ENCODE results near the gene ZNF664.
A peak's percentile ranks its signal among the peaks of the same experiment; 100 is the strongest.

Gene ZNF664

GRCh38 chr12:123960029-123960735 lies 12.8 kb upstream of the ZNF664 start:
- no peak for DNase-seq

GRCh38 chr12:123960856-123961255 lies 12.2 kb upstream of the ZNF664 start:
- DNase-seq = no peak

GRCh38 chr12:123961585-123962345 lies 11.2 kb upstream of the ZNF664 start:
- no peak for DNase-seq

GRCh38 chr12:123962513-123962912 lies 10.5 kb upstream of the ZNF664 start:
- no peak for DNase-seq

- no peak for DNase-seq
Observed at GRCh38 chr12:123963821-123964220, 9.2 kb upstream of the ZNF664 start.

- no peak for DNase-seq
Observed at GRCh38 chr12:123965382-123965781, 7.6 kb upstream of the ZNF664 start.

GRCh38 chr12:123966596-123966995 lies 6.4 kb upstream of the ZNF664 start:
- DNase-seq = peak; percentile 67

GRCh38 chr12:123967121-123967586 lies 5.9 kb upstream of the ZNF664 start:
- no peak for DNase-seq

GRCh38 chr12:123971449-123971769 lies 1.6 kb upstream of the ZNF664 start:
- DNase-seq = no peak

- peak; percentile 27 for DNase-seq
Observed at GRCh38 chr12:123971770-123972456, 1.1 kb upstream of the ZNF664 start.

- DNase-seq = no peak
Observed at GRCh38 chr12:123973552-123974341, 732 bp downstream of the ZNF664 start.

GRCh38 chr12:123976227-123976826 lies 3.3 kb downstream of the ZNF664 start:
- DNase-seq = no peak

GRCh38 chr12:123979566-123979965 lies 6.6 kb downstream of the ZNF664 start:
- no peak for DNase-seq

GRCh38 chr12:123982269-123982668 lies 9.3 kb downstream of the ZNF664 start:
- DNase-seq = no peak

GRCh38 chr12:123983822-123984485 lies 10.9 kb downstream of the ZNF664 start:
- DNase-seq = peak; percentile 72

- no peak for DNase-seq
Observed at GRCh38 chr12:123984903-123985302, 11.9 kb downstream of the ZNF664 start.

- no peak for DNase-seq
Observed at GRCh38 chr12:123986374-123986965, 13.5 kb downstream of the ZNF664 start.

- no peak for DNase-seq
Observed at GRCh38 chr12:123987022-123987421, 14.0 kb downstream of the ZNF664 start.

- no peak for DNase-seq
Observed at GRCh38 chr12:123989168-123989567, 16.2 kb downstream of the ZNF664 start.

- no peak for DNase-seq
Observed at GRCh38 chr12:123989753-123990152, 16.7 kb downstream of the ZNF664 start.

- peak; percentile 74 for DNase-seq
Observed at GRCh38 chr12:123990511-123990910, 17.5 kb downstream of the ZNF664 start.

Data from fibroblast of upper back skin (primary cell).